GM18517 (cell line): ENCODE data around the gene CLIC6.

ENCODE experiments used
- ATAC-seq: cut with Tn5 transposase; IDR thresholded peaks from one replicate; pipeline ENCODE4 v1.9.1; 2021; ENCODE audit warnings: mild to moderate bottlenecking, moderate library complexity; ENCODE audit not compliant: unreplicated experiment

Gene CLIC6

DNA sequence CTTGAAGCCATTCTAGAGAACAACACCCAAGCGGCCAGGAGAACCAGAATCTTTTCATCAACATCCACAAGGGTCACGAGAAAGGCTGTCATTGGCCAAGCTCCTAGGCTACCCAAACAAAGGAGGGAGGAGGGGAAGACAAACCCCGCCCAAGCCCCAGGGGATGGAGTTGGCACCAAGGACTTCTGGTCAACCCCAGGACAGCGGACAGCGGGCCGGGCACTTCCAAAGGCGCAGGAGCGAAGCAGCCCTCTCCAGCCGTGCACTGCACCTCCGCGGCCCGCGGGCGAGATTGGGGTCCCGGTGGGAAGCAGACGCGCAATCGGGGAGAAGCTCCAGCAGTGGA is at the start of gene CLIC6:
Gene CLIC6, plus strand, starts transcription at position 192 of the 346 bp plus-strand sequence. CDS start 395 bp downstream, outside the sequence.
- ATAC-seq, result no peak

DNA sequence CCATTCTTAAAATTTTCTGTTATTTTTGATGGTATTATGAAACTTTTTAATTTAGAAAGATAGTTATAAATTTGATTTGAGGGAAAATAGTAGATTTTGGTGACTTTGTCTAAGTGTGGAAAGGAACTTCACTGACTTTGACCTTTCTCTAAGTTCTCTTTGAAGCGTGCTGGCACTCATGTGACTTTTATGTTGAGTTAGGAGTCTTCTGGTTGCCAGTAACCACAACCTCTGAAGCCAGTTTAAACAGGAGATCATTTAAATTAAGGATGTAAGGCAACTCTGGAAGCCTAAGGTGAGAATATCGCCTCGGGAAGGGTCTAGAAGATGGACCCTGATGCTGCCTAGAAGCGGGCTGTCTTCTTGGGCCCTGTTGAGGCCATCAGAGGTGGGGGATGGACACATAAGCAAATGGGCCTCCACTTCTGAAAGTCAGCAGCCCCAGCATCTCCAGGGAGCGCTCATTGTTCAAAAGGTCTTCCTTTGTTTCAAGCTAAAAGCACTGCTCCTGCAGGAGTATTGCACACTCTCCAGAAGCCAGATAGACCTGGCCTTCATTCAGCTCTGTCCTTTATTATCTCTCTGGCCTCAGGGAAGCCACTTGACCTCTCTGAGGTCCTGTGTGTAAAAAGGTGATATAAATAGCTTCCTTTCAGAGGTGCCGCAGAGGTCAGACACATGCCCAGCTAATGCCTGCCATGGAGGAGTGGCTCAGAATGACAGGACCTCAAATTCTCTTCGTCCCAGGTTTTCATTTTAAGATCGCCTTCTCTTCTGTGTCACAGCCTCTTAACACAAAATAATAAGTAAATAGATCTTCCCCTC is 48.7 kb upstream of the CLIC6 start:
- no peak for ATAC-seq

DNA sequence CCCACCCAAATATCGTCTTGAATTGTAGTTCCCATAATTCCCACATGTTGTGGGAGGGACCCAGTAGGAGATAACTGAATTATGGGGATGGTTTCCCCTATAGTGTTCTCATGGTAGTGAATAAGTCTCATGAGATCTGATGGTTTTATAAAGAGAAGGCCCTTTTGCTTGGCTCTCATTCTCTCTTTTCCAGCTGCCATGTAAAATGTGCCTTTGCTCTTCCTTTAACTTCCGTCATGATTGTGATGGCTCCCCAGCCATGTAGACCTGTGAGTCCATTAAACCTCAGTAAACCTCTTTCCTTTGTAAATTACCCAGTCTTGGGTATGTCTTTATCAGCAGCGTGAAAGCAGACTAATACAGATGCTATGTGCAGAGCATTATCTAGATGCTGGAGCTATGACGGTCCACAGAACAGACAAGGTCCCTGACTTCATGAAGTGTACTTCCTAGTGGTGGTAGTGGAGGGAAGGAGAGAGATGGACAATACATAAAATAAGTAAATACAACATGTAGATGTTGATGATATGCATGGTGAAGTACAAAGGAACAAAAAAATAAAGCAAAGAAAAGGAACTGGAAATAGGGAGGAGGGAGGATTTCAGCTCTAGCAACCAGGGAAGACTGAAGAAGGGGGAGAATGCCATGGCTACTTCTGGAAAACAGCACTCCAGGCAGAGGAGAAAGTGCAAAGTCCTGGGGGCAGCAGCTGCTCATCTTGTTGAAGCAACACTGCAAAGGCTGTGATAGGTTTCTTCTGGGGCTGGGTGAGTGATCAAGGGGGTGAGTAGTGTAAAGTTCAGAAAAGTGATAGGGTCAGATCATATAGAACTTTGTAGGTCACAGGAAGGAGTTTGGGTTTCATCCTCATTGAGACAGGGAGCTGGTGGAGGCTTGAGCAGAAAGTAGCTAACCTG is 47.1 kb upstream of the CLIC6 start:
- no peak for ATAC-seq

DNA sequence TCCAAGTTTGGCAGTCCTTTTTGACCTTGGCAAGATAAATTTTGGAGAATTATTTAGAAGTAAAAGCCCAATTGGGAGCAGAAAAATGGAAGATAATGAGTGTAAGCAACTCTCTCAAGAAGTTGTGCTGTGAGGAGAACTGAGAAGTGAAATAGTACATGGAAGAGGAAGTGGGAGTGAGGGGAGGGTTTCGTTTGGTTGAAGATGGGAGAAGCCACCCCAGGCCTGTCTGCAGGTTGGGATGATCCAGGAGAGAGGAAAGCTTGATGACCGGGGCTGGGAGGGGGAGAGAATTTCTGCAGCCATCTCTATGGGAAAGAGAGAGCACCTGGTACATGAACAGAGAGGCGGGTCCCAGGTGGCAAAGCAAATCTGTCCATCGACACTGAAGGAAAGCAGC is 45.3 kb upstream of the CLIC6 start:
- no peak for ATAC-seq

DNA sequence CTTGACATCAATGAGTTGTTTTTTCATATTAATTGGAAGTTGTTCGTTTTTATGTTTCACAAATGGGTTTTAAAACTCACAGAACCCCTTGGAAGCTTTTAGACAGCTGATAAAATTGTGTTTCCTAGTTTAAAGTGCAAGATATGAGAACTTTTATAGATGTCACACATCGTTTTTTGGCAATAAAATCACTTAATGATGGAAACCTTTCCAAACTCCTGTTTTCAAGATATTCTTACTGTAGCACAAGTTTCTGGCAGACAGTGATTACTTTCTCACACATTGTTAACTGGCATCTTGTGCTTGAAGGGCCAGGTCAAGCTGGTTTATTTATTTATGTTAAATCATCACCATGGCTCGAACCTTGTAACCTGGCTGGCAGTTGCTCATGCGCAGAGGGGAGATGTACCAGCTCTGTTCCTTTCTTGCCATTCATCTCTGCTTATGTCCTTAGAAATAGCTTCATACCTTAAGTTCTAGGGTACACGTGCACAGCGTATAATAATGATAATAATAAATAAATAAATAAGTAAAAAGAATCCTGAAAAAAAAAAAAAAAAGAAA is 43.7 kb upstream of the CLIC6 start:
- no peak for ATAC-seq

DNA sequence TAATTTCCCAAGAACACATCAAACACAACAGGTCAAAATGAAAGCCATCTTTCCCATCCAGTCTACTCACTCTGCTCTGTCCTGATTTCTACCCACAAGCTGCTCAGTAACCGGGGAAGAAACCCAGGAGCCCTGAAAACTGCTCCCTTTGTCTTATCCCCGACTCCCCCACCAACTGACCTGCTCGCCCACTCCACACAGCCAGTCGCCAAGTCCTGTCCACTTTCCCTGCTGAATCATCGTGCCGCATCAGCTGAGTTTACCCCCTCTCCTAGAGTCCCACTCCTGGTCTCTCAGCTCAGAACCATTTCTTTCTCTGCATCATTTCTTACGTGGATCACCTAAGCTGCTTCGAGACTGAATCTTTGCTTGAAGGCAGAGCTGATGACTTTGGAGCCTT is 42.7 kb upstream of the CLIC6 start:
- ATAC-seq, result no peak

DNA sequence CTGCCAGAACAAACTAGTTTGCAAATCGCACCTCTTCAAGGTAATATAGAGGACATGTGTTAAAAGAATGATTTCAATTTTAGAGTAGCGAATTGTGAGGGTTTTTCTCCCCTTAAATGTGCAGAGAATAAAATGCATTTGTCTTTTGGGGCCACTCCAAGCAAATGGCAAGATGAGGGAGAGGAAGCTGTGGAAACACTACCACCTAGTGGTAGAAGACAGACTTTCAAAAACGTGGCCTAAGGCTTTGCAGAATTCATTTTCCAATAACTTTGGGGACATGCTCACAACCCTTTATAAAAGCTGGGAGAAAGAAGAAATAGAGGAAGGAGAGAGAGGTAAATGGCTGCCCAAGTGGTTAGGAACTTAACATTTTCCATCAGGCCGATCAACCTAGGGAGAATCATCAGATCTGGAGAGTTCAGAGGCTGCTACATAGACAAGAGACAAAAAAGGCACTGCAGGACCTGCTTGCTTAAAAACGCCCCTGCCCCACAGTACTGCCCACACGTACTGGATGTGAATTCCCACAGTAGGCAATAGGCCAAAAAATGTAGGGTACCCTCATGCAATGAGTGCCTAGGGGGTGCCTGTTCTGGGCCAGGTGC is 38.2 kb upstream of the CLIC6 start:
- peak; percentile 52 for ATAC-seq

DNA sequence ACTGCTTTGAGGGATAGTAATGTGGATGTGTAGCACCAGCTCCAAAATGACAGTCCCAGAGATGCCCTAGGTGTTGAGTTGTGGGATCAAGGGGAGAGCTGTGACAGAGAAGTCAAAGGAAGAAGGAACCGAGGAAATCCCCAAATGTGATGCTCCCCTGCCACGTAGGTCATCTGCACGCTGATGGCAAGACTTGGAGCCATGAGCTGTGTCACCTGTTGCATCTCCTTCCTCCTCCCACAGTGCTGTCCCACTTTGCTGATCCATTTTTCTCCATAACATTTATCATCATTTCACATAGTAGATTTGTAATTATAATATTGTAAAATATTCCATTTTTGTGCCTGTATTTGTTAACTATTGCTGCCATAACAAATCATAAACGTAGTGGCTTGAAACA is 36.3 kb upstream of the CLIC6 start:
- ATAC-seq, result no peak

DNA sequence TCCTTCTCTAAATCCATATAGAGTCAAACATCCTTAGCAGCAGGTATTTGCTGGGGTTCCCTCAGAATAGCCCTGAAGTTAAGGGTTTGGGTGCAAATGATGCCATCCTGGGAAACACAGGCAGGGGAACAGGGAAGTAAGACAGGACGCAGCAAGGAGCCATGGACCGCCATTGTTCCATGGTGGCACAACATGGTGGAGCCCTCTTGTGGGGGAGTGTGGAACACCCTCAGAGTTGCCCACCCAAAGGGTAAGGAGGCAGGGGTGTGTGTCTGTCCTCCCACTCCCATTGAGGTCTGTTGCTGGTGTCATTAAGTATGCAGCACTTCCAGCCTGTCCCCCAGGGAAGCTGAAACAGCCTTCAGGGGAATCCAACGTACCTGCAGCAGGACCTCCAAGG is 33.5 kb upstream of the CLIC6 start:
- ATAC-seq, result no peak

DNA sequence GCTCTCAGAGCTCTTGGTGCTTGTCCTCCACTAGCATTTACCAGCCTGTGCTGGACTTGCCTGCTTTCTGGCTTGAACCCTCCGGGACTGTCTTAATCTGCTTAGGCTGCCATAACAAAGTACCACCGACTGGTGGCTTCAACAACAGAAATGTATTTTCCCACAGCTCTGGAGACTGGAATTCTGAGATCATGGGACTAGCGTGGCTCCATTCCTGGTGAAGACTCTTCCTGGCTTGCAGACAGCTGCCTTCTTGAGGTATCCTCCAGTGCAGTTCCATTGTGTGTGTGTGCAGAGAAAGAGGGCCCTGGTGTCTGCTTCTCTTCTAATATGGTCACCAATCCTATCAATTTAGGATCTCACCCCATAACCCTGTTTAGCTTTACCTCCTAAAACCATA is 31.8 kb upstream of the CLIC6 start:
- no peak for ATAC-seq

DNA sequence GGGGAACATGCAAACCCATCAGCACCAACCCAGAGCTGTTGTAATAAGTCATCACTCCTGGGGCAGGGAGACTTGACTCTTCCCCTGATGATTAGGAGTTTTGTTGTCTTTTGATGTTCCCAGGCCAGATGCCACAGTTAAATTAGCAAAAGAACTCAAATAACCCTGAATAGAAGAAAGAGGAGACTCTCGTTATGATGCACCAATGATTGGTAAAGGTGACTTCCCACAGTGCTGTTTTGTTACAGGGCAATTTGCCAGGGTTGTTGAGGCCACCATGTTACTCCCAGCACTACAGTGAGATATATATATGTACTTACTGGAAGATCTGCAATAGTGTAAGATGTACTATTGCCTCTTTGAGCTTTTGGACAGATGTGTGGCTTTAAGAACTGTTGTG is 29.5 kb upstream of the CLIC6 start:
- ATAC-seq, result no peak

DNA sequence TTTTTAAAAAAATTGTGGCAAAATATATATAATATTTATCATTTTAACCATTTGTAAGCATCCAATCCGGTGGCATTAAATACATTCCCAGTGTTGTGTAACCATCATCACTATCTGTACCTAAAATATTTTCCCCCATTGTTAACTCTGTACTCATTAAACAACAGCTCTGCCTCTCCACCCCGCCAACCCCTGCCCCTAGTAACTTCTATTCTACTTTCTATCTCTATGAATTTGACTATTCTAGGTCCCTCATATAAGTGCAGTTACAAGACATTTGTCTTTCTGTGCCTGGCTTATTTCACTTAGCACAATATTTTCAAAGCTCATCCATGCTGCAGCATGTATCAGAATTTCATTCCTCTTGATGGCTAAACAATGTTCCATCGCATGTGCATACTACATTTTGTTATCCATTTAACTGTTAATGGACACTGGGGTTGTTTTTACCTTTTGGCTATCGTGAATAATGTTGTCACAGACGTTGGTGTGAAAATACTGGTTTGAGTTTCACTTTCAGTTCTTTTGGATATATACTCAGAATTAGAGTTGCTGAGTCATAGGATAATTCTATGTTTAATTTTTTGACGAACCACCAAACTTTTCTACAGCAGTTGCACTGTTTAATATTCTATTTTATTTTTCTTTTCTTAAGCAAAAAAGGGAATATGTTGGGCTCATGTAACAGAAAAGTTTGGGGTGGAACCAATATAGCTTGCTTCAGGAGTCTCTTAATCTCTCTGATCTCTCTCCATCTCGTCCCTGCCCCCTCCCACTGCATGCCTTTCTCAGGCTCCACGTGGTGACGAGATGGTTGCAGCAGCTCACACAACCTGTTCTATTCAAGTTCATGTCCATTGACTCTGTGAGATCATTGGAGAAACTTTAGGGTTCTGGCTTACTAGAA is 28.7 kb upstream of the CLIC6 start:
- ATAC-seq, result peak; percentile 74

DNA sequence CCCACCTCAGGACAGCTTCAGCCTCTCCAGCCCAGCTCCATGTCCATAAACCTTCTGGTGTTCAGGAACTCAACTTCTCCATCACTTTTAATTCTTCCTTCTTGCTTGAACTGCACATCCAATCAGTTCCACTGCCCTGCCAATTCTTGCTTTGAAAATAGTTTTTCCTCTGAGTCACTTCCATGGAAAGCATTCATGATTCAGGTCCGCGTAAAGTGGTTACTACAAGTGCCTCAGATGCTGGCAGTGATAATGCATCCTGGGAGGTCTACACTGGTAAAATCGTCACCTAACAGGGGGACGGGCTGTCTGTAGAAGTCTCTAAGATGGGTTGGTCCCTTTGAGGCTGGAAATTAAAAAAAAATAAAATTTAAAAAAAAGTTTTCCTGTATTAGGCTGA is 27.9 kb upstream of the CLIC6 start:
- no peak for ATAC-seq

DNA sequence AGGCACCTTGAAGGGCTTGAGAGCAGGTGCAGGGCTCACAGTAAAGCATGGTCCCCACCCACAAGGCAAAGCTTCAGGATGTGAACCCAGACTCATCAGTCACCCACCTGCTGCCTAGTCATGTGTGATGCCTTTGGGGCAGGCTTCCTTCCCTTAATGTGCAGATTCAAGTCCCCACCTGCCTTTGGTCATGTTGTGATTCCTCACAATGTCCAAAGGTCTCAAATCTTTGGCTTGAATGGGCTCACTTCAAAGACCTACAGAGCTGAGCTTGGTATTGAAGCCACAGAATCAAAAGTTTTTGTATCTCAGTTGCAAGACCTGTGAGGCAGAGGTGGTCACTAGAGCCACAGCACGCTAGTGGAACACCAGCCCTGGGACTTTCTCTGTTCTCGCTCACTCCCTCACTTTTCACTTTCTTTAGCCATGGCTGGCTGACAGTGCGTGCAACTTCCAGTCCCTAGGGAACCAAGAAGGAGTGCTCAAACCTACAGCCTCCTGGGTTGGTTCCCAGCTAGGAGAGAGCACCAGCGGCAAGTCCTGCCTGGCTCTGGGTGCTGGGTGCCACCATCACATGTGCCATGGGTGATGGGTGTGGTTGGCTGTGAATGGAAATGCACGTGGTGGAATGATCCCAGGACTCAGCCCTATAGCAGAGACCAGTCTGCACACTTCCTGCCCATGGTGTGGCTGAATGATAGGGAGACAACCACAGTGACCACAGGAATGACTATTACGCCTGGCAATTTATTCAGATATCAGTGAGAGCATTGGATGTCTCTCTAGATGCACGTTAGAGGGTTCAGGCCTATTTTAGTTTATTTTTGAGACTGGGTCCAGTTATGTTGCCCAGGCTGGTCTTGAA is 26.4 kb upstream of the CLIC6 start:
- ATAC-seq, result peak; percentile 46

DNA sequence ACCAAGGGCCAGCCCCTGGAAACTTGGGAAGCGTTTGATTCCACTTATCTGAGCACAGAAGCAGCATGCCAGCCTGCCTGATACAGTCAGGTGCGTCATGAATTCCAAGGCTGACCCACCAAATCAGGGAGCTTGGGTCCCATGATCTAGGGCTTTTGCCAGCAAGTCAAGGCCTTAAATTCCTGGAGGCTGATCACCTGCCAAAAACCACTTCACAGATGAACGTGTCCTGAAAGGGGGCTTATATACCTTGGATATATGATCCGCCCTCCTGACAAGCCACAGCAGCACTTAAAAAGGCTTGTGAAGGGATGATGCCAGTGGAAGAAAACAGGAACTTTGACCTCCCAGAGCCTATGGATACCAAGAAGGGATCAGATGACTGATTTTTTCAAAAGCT is 24.0 kb upstream of the CLIC6 start:
- ATAC-seq, result no peak

DNA sequence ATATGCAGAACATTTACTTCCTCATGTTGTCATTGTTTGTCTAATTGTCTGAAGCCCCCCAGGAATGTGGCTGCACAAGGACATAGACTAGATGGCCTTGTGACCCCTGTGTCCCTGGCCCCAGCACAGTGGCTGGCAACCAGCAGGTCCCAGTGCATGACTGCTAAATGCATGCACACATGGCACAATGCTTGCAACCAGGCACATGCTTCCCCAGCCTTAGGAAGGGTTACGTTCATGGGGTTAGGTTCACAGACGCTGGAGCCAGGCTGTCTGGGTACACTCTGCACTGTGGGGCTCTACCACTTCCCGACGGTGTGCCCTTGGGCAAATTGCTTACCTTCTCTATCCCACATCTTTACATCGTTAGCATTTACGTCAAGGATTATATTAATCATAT is 21.2 kb upstream of the CLIC6 start:
- no peak for ATAC-seq

DNA sequence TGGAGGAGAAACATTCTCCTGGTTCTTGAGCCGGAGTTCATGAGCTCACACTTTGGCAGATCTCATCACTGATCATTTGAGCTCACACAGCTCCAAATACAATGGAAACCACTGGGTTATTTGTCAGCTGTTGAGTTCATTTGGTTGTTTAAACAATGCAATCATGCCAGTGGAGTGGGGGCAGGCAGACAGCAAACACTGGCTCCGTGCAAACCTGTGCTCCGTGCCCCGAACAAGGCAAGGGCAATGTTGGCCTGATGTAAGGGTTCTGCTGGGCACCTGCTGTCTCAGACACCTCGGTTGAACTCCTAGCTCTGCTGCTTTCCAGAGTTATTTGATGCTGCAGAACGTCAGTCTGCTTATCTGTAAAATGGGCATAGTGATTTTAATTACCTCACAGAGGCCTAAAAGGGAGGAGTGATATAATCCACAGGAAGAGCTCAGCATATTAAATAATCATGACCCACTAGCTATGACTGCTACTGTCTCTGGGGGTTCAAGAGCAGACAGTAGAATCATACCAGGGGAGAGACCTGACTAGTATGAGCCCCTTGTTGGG is 20.0 kb upstream of the CLIC6 start:
- ATAC-seq, result no peak

DNA sequence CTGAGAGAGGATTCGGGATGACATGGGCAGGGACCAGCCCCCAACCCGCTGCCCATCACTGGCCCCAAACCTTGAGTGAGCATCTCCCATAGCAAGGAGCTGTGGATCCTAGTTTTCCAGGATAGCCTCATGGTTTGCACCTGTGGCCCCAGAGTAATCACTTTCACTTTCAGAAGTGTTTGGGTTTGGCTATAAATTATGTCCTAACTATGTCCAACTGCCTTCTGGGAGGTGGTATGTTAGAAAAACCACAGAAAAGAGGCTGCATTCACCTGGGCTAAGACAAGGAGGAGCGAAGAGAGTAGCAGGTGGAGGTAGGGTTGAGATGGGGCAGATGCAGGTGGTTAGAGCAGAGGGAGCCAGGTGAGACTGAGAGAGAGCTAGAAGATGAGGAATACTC is 19.4 kb upstream of the CLIC6 start:
- no peak for ATAC-seq

DNA sequence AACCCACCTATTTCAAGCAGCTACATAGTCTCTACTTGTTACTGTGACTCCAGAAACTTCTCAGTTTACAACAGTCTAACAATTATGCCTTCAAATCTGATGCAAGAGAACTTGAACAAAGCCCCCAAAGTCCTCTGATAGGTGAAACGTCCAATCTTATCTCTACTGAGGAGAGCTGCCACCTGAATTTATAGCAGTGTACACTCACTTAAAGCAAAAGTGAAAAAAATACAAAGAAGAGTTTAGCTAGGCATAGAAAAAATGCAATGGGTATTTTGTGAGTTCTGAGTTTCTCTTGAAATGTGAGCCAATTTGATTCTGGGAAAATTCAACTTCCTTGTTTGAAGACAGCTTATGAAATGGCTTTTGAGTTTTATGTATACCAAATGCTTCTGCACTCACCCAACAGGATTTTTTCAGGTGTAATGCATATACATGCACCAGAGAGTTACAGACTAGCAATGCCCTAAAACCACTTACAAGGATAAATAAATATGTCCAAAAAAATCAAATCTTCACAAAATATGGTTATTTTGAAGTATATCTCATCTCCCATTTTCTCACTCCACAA is 17.8 kb upstream of the CLIC6 start:
- no peak for ATAC-seq
